Neural progenitor cell (in vitro differentiated cells): Measurements from ENCODE around the gene GRM3. TPM values are rescaled to one million over a fixed set of nuclear protein-coding genes. Genes with fewer than 3 reads are reported as not detected.

Experiments
- DNase-seq: peaks from one replicate; pipeline ENCODE4 v3.0.0-alpha.2; 2016; ENCODE audit warnings: low spot score
- H2AFZ ChIP-seq: fragments of 200-600 bp; sonication (generic); replicated peaks from 2 replicates; pipeline ENCODE4 v1.6.1; 2016; ENCODE audit warnings: antibody characterized with exemption
- H3F3A ChIP-seq: fragments of 200-600 bp; sonication (generic); 2 replicates; pipeline ENCODE4 v1.6.1; 2016; ENCODE audit warnings: antibody characterized with exemption, low read depth
- H3K27ac ChIP-seq: fragments of 200-600 bp; sonication (generic); 2 replicates; pipeline ENCODE4 v1.5.1; 2016; ENCODE audit warnings: mild to moderate bottlenecking
- H3K27me3 ChIP-seq: fragments of 200-600 bp; sonication (generic); 2 replicates; pipeline ENCODE4 v1.6.1; 2016; ENCODE audit warnings: mild to moderate bottlenecking, moderate library complexity
- H3K36me3 ChIP-seq: fragments of 200-600 bp; sonication (generic); 2 replicates; pipeline ENCODE4 v1.5.1; 2016
- H3K4me1 ChIP-seq: fragments of 200-600 bp; sonication (generic); 2 replicates; pipeline ENCODE4 v1.6.1; 2016; ENCODE audit warnings: mixed run types
- H3K4me2 ChIP-seq: fragments of 200-600 bp; sonication (generic); 2 replicates; pipeline ENCODE4 v1.6.1; 2016
- H3K4me3 ChIP-seq: fragments of 200-600 bp; sonication (generic); 2 replicates; pipeline ENCODE4 v1.5.1; 2016
- H3K79me2 ChIP-seq: fragments of 200-600 bp; sonication (generic); 2 replicates; pipeline ENCODE4 v1.6.1; 2016; ENCODE audit warnings: low read depth
- H3K9ac ChIP-seq: fragments of 200-600 bp; sonication (generic); 2 replicates; pipeline ENCODE4 v1.6.1; 2016
- H3K9me3 ChIP-seq: fragments of 200-600 bp; sonication (generic); 2 replicates; pipeline ENCODE4 v1.5.1; 2016; ENCODE audit warnings: low read depth
- H4K20me1 ChIP-seq: fragments of 200-600 bp; sonication (generic); 2 replicates; pipeline ENCODE4 v1.6.1; 2016; ENCODE audit warnings: low read depth
- H3K27ac Mint-ChIP-seq: 3 replicates; pipeline ENCODE4 v1.8.0; 2021; ENCODE audit warnings: mixed read lengths
- H3K27me3 Mint-ChIP-seq: 2 replicates; pipeline ENCODE4 v1.8.0; 2022; ENCODE audit warnings: low read depth, mild to moderate bottlenecking, inconsistent platforms, moderate library complexity, mixed read lengths; ENCODE audit not compliant: insufficient read depth
- H3K36me3 Mint-ChIP-seq: 3 replicates; pipeline ENCODE4 v1.8.0; 2021; ENCODE audit warnings: mixed read lengths
- H3K4me1 Mint-ChIP-seq: 3 replicates; pipeline ENCODE4 v1.8.0; 2021; ENCODE audit warnings: mixed read lengths
- H3K4me3 Mint-ChIP-seq: 3 replicates; pipeline ENCODE4 v1.8.0; 2021; ENCODE audit warnings: mild to moderate bottlenecking, moderate library complexity, mixed read lengths
- H3K9me3 Mint-ChIP-seq: 3 replicates; pipeline ENCODE4 v1.8.0; 2020; ENCODE audit warnings: mixed read lengths
- CTCF ChIP-seq: fragments of 200-600 bp; sonication (generic); IDR thresholded peaks from 2 replicates; pipeline ENCODE4 v1.5.1; 2017; ENCODE audit warnings: antibody characterized with exemption, mild to moderate bottlenecking
- EZH2 ChIP-seq: fragments of 200-600 bp; sonication (generic); IDR thresholded peaks from 2 replicates; pipeline ENCODE4 v1.6.1; 2017; ENCODE audit warnings: antibody characterized with exemption, mild to moderate bottlenecking, moderate library complexity
- EZH2phosphoT487 ChIP-seq: fragments of 200-600 bp; sonication (generic); IDR thresholded peaks from 2 replicates; pipeline ENCODE4 v1.6.1; 2017; ENCODE audit warnings: antibody characterized with exemption
- total RNA-seq: library from RNA; depleted of rRNA; stranded (reverse); fragments of >200 nt; gene quantifications from 2 replicates; pipeline ENCODE4 v1.2.3, GENCODE V29; 2015; ENCODE audit warnings: low replicate concordance

Gene GRM3
- total RNA-seq, 1 donor from 2014 or later, result 22.2 TPM

- peak overlapping the region; percentile 99 for H3K4me3 Mint-ChIP-seq
- no peaks in the 10 kb centered on the region for H3K27me3 ChIP-seq
- TF ChIP-seq EZH2 (no peak), CTCF (no peak), EZH2phosphoT487 (no peak)
- peaks cover 41% of the 10 kb centered on the region for H3K4me1 Mint-ChIP-seq
- no peaks in the 10 kb centered on the region for H3K9me3 ChIP-seq
- no peaks in the 10 kb centered on the region for H3K36me3 ChIP-seq
- H3K27me3 Mint-ChIP-seq, result no peaks in the 10 kb centered on the region
- H3K79me2 ChIP-seq, result no peaks in the 10 kb centered on the region
- peak overlapping the region; percentile 91 for H3K4me2 ChIP-seq
- H3F3A ChIP-seq, result peaks cover 31% of the 10 kb centered on the region
- peaks cover 38% of the 10 kb centered on the region for H3K4me1 ChIP-seq
- DNase-seq, result peak; percentile 39
- no peaks in the 10 kb centered on the region for H3K9me3 Mint-ChIP-seq
- no peak overlapping the region for H3K9ac ChIP-seq
- no peaks in the 10 kb centered on the region for H3K36me3 Mint-ChIP-seq
- no peak overlapping the region for H3K27ac ChIP-seq
- H4K20me1 ChIP-seq, result no peaks in the 10 kb centered on the region
- no peak overlapping the region for H3K27ac Mint-ChIP-seq
- peak overlapping the region; percentile 99 for H2AFZ ChIP-seq
- H3K4me3 ChIP-seq, result peak overlapping the region; percentile 79
Measured at GRCh38 chr7:86645225-86645608, 1.5 kb downstream of the GRM3 start.

- peak overlapping the region; percentile 91 for H3K4me2 ChIP-seq
- Mint-ChIP-seq H3K4me3 (peak overlapping the region; percentile 99), H3K4me1 (peaks cover 47% of the 10 kb centered on the region), H3K27me3 (no peaks in the 10 kb centered on the region), H3K9me3 (no peaks in the 10 kb centered on the region), H3K27ac (no peak overlapping the region), H3K36me3 (no peaks in the 10 kb centered on the region)
- H3F3A ChIP-seq, result peaks cover 31% of the 10 kb centered on the region
- H3K79me2 ChIP-seq, result no peaks in the 10 kb centered on the region
- H3K36me3 ChIP-seq, result no peaks in the 10 kb centered on the region
- no peak overlapping the region for H3K27ac ChIP-seq
- TF ChIP-seq EZH2 (no peak), CTCF (no peak), EZH2phosphoT487 (no peak)
- H3K4me1 ChIP-seq, result peaks cover 43% of the 10 kb centered on the region
- H4K20me1 ChIP-seq, result no peaks in the 10 kb centered on the region
- peak overlapping the region; percentile 79 for H3K4me3 ChIP-seq
- H3K9me3 ChIP-seq, result no peaks in the 10 kb centered on the region
- H2AFZ ChIP-seq, result no peak overlapping the region
- DNase-seq, result no peak
- no peak overlapping the region for H3K9ac ChIP-seq
- no peaks in the 10 kb centered on the region for H3K27me3 ChIP-seq
Measured at GRCh38 chr7:86645676-86646276, 2.1 kb downstream of the GRM3 start.

DNA sequence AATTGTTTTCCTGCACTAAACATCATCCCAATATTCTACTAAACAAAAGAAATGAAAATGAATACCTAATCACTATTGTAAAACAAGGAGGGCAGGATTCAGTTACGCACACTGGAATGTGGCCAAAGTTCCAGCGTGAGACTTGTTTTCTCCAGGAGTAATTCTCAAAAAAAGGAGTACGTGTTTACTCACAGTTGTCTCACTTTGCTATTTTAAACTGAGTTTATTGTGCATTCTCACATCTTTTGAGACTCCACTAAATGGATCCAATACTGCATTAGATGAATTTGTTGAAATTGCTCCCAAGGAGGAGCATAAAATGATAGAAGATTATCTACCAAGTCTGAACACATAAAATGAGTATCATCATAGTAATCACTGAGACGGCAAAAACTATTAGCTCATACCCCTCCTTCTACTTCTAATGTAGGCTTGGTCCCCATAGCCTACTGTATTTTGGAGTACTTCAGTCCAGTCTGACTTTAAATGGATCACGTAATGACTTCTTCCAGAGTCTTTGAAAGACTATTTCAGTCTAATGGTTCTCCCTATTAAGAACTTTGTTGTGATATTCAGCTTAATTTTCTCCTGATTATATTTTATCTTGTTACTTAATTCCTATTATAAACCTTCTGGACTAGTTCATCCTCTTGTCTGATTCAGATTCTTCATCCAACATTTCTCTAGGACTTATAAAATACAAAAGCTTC is 3.8 kb downstream of the GRM3 start:
- H3F3A ChIP-seq, result peaks cover 37% of the 10 kb centered on the region
- peak; percentile 9 for DNase-seq
- Mint-ChIP-seq H3K4me3 (peak overlapping the region; percentile 48), H3K27ac (no peak overlapping the region), H3K36me3 (peaks cover 2% of the 10 kb centered on the region), H3K27me3 (no peaks in the 10 kb centered on the region), H3K4me1 (peaks cover 57% of the 10 kb centered on the region), H3K9me3 (no peaks in the 10 kb centered on the region)
- no peaks in the 10 kb centered on the region for H4K20me1 ChIP-seq
- no peaks in the 10 kb centered on the region for H3K36me3 ChIP-seq
- no peaks in the 10 kb centered on the region for H3K9me3 ChIP-seq
- H3K79me2 ChIP-seq, result no peaks in the 10 kb centered on the region
- H3K27me3 ChIP-seq, result no peaks in the 10 kb centered on the region
- H2AFZ ChIP-seq, result no peak overlapping the region
- peaks cover 47% of the 10 kb centered on the region for H3K4me1 ChIP-seq
- no peak overlapping the region for H3K27ac ChIP-seq
- H3K4me3 ChIP-seq, result no peak overlapping the region
- H3K9ac ChIP-seq, result no peak overlapping the region
- peak overlapping the region; percentile 55 for H3K4me2 ChIP-seq
- no peak for TF ChIP-seq EZH2
- TF ChIP-seq EZH2phosphoT487, result no peak
- TF ChIP-seq CTCF, result no peak
